HL-60 (cell line): ENCODE results near the gene DIS3L2.

ENCODE experiments used
- DNase-seq, 2 experiments: peaks; one replicate each; pipeline ENCODE4 v3.0.0-alpha.2; 2010 to 2020; ENCODE audit warnings: low read depth in 1 of 2, low spot score in 1 of 2
- H3K27ac ChIP-seq: fragments of 250-450 bp; sonication (Bioruptor Pico); replicated peaks from 2 replicates; pipeline ENCODE4 v1.5.1; 2020; ENCODE audit warnings: mild to moderate bottlenecking, moderate library complexity
- H3K27me3 ChIP-seq: fragments of 250-450 bp; sonication (Bioruptor Pico); 2 replicates; pipeline ENCODE4 v1.5.1; 2021; ENCODE audit warnings: mild to moderate bottlenecking, moderate library complexity; ENCODE audit not compliant: insufficient read depth, poor library complexity, severe bottlenecking
- H3K4me3 ChIP-seq: replicated peaks from 2 replicates; pipeline ENCODE4 v1.5.1; 2011; ENCODE audit warnings: mild to moderate bottlenecking, control low read depth, low read length; ENCODE audit not compliant: insufficient read depth
- GABPA ChIP-seq: IDR thresholded peaks from 2 replicates; pipeline ENCODE4 v1.6.1; 2012; ENCODE audit warnings: low read depth
- POLR2AphosphoS5 ChIP-seq: IDR thresholded peaks from 2 replicates; pipeline ENCODE4 v1.6.1; 2012; ENCODE audit warnings: low read depth
- SPI1 ChIP-seq: IDR thresholded peaks from 2 replicates; pipeline ENCODE4 v1.6.1; 2012; ENCODE audit warnings: low read depth, mild to moderate bottlenecking, borderline replicate concordance
- TF ChIP-seq, protein P1 (sequence below): IDR thresholded peaks from 2 replicates; pipeline ENCODE4 v1.6.1; 2012; ENCODE audit warnings: low read depth; ENCODE audit not compliant: insufficient replicate concordance
- TF ChIP-seq, protein P2 (sequence below): IDR thresholded peaks from one replicate; pipeline ENCODE4 v1.5.1; 2011; ENCODE audit warnings: low read length, control low read depth, inconsistent platforms; ENCODE audit not compliant: insufficient read depth

The DIS3L2 gene

DNA sequence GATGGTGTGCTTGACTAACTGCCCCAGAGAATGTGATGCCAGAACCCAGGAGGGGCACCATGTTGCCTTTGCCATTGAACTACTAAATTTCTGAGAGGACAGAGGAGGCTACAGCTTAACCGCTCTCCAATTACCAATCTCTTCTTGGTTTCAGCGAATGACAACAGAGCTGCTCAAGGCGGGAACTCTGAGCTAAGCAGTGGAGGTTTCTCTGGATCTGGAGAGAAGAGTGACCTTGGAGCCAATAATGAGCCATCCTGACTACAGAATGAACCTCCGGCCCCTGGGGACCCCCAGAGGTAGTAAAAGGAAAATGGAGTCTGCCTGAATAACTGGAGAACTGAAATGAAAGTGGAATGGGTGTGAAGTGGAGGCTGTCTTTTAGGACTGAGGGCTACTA lies 53.2 kb downstream of the DIS3L2 start:
- no peak overlapping the region for H3K4me3 ChIP-seq
- TF ChIP-seq GABPA (no peak), POLR2AphosphoS5 (no peak), SPI1 (no peak)
- TF ChIP-seq, protein P1, sequence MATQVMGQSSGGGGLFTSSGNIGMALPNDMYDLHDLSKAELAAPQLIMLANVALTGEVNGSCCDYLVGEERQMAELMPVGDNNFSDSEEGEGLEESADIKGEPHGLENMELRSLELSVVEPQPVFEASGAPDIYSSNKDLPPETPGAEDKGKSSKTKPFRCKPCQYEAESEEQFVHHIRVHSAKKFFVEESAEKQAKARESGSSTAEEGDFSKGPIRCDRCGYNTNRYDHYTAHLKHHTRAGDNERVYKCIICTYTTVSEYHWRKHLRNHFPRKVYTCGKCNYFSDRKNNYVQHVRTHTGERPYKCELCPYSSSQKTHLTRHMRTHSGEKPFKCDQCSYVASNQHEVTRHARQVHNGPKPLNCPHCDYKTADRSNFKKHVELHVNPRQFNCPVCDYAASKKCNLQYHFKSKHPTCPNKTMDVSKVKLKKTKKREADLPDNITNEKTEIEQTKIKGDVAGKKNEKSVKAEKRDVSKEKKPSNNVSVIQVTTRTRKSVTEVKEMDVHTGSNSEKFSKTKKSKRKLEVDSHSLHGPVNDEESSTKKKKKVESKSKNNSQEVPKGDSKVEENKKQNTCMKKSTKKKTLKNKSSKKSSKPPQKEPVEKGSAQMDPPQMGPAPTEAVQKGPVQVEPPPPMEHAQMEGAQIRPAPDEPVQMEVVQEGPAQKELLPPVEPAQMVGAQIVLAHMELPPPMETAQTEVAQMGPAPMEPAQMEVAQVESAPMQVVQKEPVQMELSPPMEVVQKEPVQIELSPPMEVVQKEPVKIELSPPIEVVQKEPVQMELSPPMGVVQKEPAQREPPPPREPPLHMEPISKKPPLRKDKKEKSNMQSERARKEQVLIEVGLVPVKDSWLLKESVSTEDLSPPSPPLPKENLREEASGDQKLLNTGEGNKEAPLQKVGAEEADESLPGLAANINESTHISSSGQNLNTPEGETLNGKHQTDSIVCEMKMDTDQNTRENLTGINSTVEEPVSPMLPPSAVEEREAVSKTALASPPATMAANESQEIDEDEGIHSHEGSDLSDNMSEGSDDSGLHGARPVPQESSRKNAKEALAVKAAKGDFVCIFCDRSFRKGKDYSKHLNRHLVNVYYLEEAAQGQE: no peak
- TF ChIP-seq, protein P2, sequence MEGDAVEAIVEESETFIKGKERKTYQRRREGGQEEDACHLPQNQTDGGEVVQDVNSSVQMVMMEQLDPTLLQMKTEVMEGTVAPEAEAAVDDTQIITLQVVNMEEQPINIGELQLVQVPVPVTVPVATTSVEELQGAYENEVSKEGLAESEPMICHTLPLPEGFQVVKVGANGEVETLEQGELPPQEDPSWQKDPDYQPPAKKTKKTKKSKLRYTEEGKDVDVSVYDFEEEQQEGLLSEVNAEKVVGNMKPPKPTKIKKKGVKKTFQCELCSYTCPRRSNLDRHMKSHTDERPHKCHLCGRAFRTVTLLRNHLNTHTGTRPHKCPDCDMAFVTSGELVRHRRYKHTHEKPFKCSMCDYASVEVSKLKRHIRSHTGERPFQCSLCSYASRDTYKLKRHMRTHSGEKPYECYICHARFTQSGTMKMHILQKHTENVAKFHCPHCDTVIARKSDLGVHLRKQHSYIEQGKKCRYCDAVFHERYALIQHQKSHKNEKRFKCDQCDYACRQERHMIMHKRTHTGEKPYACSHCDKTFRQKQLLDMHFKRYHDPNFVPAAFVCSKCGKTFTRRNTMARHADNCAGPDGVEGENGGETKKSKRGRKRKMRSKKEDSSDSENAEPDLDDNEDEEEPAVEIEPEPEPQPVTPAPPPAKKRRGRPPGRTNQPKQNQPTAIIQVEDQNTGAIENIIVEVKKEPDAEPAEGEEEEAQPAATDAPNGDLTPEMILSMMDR: no peak
- no peaks in the 10 kb centered on the region for H3K27me3 ChIP-seq
- no peak for DNase-seq
- no peak overlapping the region for H3K27ac ChIP-seq

DNA sequence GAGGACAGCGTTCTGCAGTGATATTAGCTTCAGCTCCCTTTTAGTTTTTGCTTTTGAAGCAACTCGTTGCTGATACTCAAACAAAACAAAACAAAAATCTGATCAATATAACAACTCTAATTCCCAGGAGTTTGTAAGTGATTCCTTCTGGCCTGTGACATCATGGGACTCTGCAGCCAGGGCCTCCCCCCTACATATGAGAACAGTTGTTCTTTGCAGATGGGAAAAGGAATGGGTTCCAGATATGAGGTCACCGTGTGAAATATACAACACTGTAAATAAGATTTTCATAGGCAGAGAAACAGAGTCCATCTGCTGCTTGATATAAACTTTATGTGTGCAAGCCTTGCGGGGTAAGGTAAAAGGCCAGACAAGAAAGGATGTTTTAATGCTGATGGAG lies 56.7 kb downstream of the DIS3L2 start:
- H3K27ac ChIP-seq: no peak overlapping the region
- no peak overlapping the region for H3K4me3 ChIP-seq
- no peak for DNase-seq
- no peak for TF ChIP-seq POLR2AphosphoS5
- H3K27me3 ChIP-seq: no peaks in the 10 kb centered on the region

DNA sequence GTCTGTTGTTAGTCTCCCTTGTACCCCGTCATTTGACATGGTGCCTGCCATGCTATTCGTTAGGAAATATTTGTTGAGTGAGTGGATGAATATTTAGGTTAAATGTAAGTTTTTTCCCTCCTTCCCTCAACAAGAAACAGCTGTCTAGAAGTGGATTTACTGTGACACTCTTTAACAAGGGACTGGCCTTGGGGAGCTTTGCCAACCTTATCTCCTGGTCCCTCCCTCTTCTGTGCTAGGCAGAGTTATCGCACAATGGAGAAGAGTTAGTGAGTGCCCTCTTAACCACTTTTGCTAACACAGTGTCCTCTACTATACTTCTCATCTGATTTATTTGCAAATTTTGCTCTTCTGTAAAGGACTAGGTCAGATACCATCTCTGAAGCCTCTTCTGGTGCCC lies 61.2 kb downstream of the DIS3L2 start:
- DNase-seq: no peak
- TF ChIP-seq POLR2AphosphoS5: no peak
- TF ChIP-seq GABPA: no peak
- TF ChIP-seq, protein P2: no peak
- TF ChIP-seq SPI1: no peak
- TF ChIP-seq, protein P1: no peak
- no peak overlapping the region for H3K4me3 ChIP-seq
- H3K27me3 ChIP-seq: no peaks in the 10 kb centered on the region
- no peak overlapping the region for H3K27ac ChIP-seq

DNA sequence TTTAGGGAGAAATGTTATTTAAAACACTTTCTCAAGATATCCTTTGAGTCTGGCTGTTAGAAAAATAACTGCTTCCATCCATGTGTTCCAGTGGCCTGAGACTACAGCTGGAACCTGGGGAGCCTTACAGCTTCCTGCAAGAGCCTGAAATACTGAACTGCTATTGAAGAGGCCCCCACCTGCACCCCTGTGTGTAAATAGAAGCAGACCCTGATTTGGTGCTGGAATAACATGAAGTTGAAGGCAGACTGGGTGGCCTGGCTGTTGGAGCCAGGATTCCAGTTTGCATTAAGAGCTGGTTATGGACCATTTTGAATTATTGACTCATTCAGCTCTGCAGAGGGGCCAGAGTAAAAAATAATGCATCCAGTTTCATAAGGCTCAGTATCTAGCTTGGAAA lies 61.9 kb downstream of the DIS3L2 start:
- no peaks in the 10 kb centered on the region for H3K27me3 ChIP-seq
- H3K27ac ChIP-seq: no peak overlapping the region
- H3K4me3 ChIP-seq: no peak overlapping the region
- no peak for DNase-seq
- TF ChIP-seq, protein P1: no peak
- no peak for TF ChIP-seq SPI1
- TF ChIP-seq, protein P2: no peak
